ENCODE data around the gene MDM4.

MDM4 gene

DNA sequence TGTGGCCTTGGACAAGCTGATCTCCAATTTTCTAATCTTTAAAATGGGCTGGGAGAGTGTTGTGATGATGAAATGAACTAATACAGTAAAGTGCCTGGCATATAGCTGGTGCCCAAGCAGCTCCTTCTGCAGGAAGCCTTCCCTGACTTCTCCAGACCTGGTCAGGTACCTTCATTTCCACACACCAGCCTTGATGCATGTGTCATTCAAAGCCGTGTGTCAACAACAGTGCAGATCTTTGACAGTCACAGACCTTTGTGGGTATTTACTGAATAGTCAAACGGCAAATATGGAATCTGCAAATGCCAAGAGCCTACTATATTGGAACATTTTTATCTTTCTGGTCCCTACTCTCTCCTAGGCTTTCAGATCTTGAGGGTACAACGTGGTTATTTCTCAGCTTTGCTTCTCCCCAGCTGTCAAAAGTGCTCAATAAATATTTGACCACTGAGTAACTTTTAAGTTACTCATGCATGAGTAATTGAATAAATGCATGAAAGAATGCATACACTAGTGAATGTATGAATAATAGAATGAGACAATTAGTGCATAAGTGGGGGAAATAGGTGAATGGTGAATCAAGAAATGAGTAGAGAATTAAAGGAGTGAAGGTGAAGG is 75.4 kb downstream of the MDM4 start:
- in situ Hi-C loops (cut with MboI; ENCODE audit: low pct_unique_long_range_greater_than_20kb, low sequenced_read_pairs, unreplicated experiment), result no loop called here
- no peak for DNase-seq (ENCODE audit: low spot score)
- TF ChIP-seq, protein P1, sequence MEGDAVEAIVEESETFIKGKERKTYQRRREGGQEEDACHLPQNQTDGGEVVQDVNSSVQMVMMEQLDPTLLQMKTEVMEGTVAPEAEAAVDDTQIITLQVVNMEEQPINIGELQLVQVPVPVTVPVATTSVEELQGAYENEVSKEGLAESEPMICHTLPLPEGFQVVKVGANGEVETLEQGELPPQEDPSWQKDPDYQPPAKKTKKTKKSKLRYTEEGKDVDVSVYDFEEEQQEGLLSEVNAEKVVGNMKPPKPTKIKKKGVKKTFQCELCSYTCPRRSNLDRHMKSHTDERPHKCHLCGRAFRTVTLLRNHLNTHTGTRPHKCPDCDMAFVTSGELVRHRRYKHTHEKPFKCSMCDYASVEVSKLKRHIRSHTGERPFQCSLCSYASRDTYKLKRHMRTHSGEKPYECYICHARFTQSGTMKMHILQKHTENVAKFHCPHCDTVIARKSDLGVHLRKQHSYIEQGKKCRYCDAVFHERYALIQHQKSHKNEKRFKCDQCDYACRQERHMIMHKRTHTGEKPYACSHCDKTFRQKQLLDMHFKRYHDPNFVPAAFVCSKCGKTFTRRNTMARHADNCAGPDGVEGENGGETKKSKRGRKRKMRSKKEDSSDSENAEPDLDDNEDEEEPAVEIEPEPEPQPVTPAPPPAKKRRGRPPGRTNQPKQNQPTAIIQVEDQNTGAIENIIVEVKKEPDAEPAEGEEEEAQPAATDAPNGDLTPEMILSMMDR (IDR thresholded peaks at IDR 0.05; ENCODE audit: extremely low read depth, insufficient read depth, missing control alignments), result no peak

DNA sequence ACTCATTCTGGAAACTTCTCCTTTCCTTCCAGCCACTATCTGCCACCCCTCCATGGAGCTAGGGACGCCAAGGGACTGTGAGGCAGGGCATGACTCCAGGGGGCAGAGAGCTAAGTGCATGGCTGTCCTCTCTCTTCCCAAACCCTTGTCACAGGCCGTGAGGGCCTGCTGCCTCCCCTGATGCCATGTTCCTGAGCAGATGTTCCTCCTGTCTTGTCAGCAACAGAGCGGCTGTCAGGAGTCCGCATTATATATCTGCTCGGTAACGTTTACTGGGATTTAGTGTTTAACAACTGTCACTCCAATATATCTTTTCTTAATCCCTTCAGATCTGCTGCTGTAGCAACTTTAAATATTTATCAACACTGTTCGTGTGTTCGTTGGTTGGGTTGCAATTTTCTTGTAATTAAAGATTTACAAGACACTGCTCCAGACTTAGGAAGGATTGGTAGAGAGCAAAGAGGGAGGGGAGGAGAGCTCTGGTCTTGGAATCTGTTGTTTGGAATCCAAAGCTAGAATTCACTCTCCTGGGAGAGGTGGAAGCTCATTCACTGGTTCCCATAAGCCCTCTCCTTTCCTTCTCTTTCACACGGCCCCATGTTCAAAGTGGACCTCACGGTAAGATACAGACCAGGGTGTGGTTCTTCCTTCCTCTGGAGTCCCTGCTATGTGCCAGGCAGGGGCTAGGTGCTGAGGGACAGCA is 76.2 kb downstream of the MDM4 start:
- in situ Hi-C loops (cut with MboI; ENCODE audit: low pct_unique_long_range_greater_than_20kb, low sequenced_read_pairs, unreplicated experiment), result no loop called here
- DNase-seq (ENCODE audit: low spot score), result no peak
- TF ChIP-seq, protein P1 (IDR thresholded peaks at IDR 0.05; ENCODE audit: extremely low read depth, insufficient read depth, missing control alignments), result no peak

DNA sequence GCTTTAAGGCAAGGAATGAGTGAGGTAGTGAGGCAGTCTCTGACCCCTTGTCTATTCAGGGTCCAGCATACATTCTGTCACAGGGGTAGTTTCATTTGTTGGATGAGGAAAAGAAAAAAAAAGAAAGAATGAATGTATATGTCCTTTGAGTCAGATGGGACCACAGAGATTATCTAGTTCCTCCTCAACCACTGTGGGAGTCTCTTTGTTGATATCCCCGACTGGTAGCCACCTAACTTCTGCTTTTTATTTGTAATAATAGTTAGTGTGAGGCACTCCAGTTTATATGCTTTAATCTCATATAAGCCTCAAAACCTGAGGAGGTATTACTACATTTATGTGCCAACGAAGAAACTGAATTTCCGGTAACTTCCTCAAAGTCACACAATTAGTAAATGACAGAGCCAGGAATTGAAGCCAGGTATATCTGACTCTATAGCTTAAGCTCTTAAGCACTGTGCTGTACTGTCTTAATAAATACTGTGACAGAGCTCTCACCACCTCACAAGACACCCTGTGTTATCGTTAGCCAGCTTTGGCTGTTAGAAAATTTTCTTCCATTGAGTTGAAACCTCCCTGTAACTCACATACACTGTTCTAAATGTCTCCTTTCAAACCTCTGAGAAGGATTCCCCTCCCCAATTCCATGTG is 82.2 kb downstream of the MDM4 start:
- TF ChIP-seq, protein P1 (IDR thresholded peaks at IDR 0.05; ENCODE audit: extremely low read depth, insufficient read depth, missing control alignments), result no peak
- in situ Hi-C loops (cut with MboI; ENCODE audit: low pct_unique_long_range_greater_than_20kb, low sequenced_read_pairs, unreplicated experiment), result no loop called here
- no peak for DNase-seq (ENCODE audit: low spot score)

DNA sequence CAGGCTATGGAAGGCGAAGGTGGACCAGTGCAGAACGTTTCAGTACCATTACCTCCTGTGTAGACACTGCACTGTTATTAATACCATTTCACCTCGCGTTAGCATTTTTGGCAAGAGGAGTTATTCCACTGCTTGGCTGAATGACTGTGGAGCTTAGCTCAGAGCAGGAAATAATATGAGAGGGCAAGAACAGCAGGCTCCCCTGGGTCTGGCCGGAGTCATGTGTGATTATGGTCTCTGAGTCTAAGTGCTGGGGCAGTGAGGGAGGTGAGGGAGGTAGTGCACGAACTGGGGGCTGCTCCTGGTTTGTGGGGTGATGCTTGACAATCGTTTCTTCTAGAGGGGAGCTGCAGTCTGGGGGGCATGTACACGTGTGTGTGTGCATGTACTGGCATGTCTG is 82.9 kb downstream of the MDM4 start:
- DNase-seq (ENCODE audit: low spot score), result no peak
- TF ChIP-seq, protein P1 (IDR thresholded peaks at IDR 0.05; ENCODE audit: extremely low read depth, insufficient read depth, missing control alignments), result no peak
- in situ Hi-C loops (cut with MboI; ENCODE audit: low pct_unique_long_range_greater_than_20kb, low sequenced_read_pairs, unreplicated experiment), result no loop called here

DNA sequence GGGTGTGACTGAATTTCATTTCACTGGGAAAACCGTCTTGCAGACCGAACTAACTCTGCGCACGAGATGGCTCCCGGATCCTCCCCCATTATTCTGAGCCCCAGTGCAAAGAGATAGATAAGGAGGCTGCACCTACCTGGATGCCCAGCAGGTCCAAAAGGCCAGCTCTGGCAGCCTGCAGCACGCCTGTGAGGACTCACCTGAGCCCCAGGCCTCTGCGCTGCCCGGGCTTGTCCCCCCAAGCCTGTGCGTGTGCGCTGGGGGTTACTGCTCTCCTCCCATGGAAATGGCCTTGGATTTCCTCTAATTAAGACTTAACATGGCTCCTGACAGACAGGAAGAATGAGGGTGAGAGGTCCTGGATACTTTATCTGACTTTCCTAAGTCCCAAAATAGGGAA is 83.4 kb downstream of the MDM4 start:
- in situ Hi-C loops (cut with MboI; ENCODE audit: low pct_unique_long_range_greater_than_20kb, low sequenced_read_pairs, unreplicated experiment), result no loop called here
- TF ChIP-seq, protein P1 (IDR thresholded peaks at IDR 0.05; ENCODE audit: extremely low read depth, insufficient read depth, missing control alignments), result no peak
- DNase-seq (ENCODE audit: low spot score), result no peak

DNA sequence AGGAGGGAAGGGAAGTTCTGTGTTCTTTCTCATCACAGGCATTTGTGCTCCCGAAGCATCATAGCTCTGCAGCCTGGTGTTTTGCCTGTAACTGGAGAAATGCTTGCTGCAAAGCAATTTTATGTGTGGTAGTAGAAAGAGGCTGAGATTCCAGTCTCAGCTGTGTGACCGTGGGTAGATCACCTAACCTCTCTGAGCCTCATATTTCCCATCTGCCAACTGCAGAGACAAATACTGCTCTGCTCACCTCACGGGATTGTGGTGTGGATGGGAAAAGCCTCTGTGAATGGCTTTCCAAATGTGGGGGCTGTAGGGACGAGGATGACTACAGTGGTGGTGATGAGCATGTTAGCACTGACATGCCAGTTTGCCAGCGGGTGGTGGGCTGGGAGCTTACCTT is 84.0 kb downstream of the MDM4 start:
- DNase-seq (ENCODE audit: low spot score), result no peak
- TF ChIP-seq, protein P1 (IDR thresholded peaks at IDR 0.05; ENCODE audit: extremely low read depth, insufficient read depth, missing control alignments), result no peak
- in situ Hi-C loops (cut with MboI; ENCODE audit: low pct_unique_long_range_greater_than_20kb, low sequenced_read_pairs, unreplicated experiment), result no loop called here

Data from GM13977 (cell line).